Activated naive CD8-positive, alpha-beta T cell treated with anti-CD3 and anti-CD28 coated beads for 36 hours (primary cell): ENCODE measurements around the gene ABCG4. TPM values are rescaled to one million over a fixed set of nuclear protein-coding genes. Genes with fewer than 3 reads are reported as not detected.
A peak's percentile ranks its signal among the peaks of the same experiment; 100 is the strongest.
"Not testable (repeated sequence)": the region's sequence is repeated elsewhere in the genome, so short reads cannot be mapped to it uniquely, and the experiment has no call there.

Source experiments
- DNase-seq: peaks from one replicate; pipeline ENCODE4 v3.0.0; 2021
- H3K27ac Mint-ChIP-seq: one replicate; pipeline ENCODE4 v1.8.0; 2022; ENCODE audit warnings: mild to moderate bottlenecking, moderate library complexity, mixed read lengths
- H3K27me3 Mint-ChIP-seq: one replicate; pipeline ENCODE4 v1.8.0; 2022; ENCODE audit warnings: mild to moderate bottlenecking, mixed read lengths
- H3K36me3 Mint-ChIP-seq: one replicate; pipeline ENCODE4 v1.8.0; 2021; ENCODE audit warnings: mild to moderate bottlenecking, mixed read lengths
- H3K4me1 Mint-ChIP-seq: one replicate; pipeline ENCODE4 v1.8.0; 2021; ENCODE audit warnings: mixed read lengths
- H3K4me3 Mint-ChIP-seq: one replicate; pipeline ENCODE4 v1.8.0; 2022; ENCODE audit warnings: mild to moderate bottlenecking, moderate library complexity, mixed read lengths
- H3K9me3 Mint-ChIP-seq: one replicate; pipeline ENCODE4 v1.8.0; 2022; ENCODE audit warnings: mixed read lengths
- total RNA-seq, 2 experiments: library from RNA; stranded (reverse); gene quantifications; one replicate each; pipeline ENCODE4 v1.2.3, GENCODE V29; 2021

ABCG4 gene
- total RNA-seq, 2 experiments from 2014 or later = 0.12 to 0.22 TPM

GRCh38 chr11:119155733-119156492 is 7.1 kb downstream of the ABCG4 start:
- no peaks in the 10 kb centered on the region for H3K4me1 Mint-ChIP-seq
- H3K36me3 Mint-ChIP-seq = no peaks in the 10 kb centered on the region
- no peak for DNase-seq
- H3K4me3 Mint-ChIP-seq = no peak overlapping the region
- H3K27ac Mint-ChIP-seq = no peak overlapping the region
- H3K9me3 Mint-ChIP-seq = no peaks in the 10 kb centered on the region
- H3K27me3 Mint-ChIP-seq = peaks cover 6% of the 10 kb centered on the region

GRCh38 chr11:119156496-119156895 is 7.6 kb downstream of the ABCG4 start:
- H3K4me1 Mint-ChIP-seq = no peaks in the 10 kb centered on the region
- DNase-seq = no peak
- H3K9me3 Mint-ChIP-seq = no peaks in the 10 kb centered on the region
- peaks cover 3% of the 10 kb centered on the region for H3K27me3 Mint-ChIP-seq
- H3K36me3 Mint-ChIP-seq = no peaks in the 10 kb centered on the region
- H3K4me3 Mint-ChIP-seq = no peak overlapping the region
- no peak overlapping the region for H3K27ac Mint-ChIP-seq

GRCh38 chr11:119157063-119157462 is 8.2 kb downstream of the ABCG4 start:
- H3K9me3 Mint-ChIP-seq = no peaks in the 10 kb centered on the region
- no peak overlapping the region for H3K4me3 Mint-ChIP-seq
- no peaks in the 10 kb centered on the region for H3K4me1 Mint-ChIP-seq
- DNase-seq = no peak
- no peak overlapping the region for H3K27ac Mint-ChIP-seq
- H3K27me3 Mint-ChIP-seq = peaks cover 3% of the 10 kb centered on the region
- no peaks in the 10 kb centered on the region for H3K36me3 Mint-ChIP-seq

GRCh38 chr11:119158467-119158866 is 9.6 kb downstream of the ABCG4 start:
- H3K27ac Mint-ChIP-seq = no peak overlapping the region
- H3K36me3 Mint-ChIP-seq = no peaks in the 10 kb centered on the region
- no peaks in the 10 kb centered on the region for H3K4me1 Mint-ChIP-seq
- H3K9me3 Mint-ChIP-seq = no peaks in the 10 kb centered on the region
- H3K27me3 Mint-ChIP-seq = peaks cover 3% of the 10 kb centered on the region
- no peak for DNase-seq
- H3K4me3 Mint-ChIP-seq = no peak overlapping the region

GRCh38 chr11:119160151-119160550 is 11.3 kb downstream of the ABCG4 start:
- Mint-ChIP-seq H3K9me3 (no peaks in the 10 kb centered on the region), H3K4me1 (no peaks in the 10 kb centered on the region), H3K27ac (no peak overlapping the region), H3K4me3 (no peak overlapping the region), H3K27me3 (peaks cover 3% of the 10 kb centered on the region), H3K36me3 (no peaks in the 10 kb centered on the region)
- no peak for DNase-seq

GRCh38 chr11:119161871-119162270 is 13.0 kb downstream of the ABCG4 start:
- Mint-ChIP-seq H3K36me3 (no peaks in the 10 kb centered on the region), H3K27me3 (no peaks in the 10 kb centered on the region), H3K4me3 (no peak overlapping the region), H3K4me1 (no peaks in the 10 kb centered on the region), H3K9me3 (no peaks in the 10 kb centered on the region), H3K27ac (no peak overlapping the region)
- no peak for DNase-seq

GRCh38 chr11:119166368-119167076 is 17.7 kb downstream of the ABCG4 start:
- Mint-ChIP-seq H3K36me3 (no peaks in the 10 kb centered on the region), H3K27ac (no peak overlapping the region), H3K4me1 (peaks cover 11% of the 10 kb centered on the region), H3K9me3 (no peaks in the 10 kb centered on the region), H3K27me3 (no peaks in the 10 kb centered on the region), H3K4me3 (no peak overlapping the region)
- DNase-seq = no peak

- not testable (repeated sequence) for H3K27ac Mint-ChIP-seq, H3K4me3 Mint-ChIP-seq, H3K27me3 Mint-ChIP-seq, H3K36me3 Mint-ChIP-seq, DNase-seq, H3K9me3 Mint-ChIP-seq
- H3K4me1 Mint-ChIP-seq = peaks cover 11% of the 10 kb centered on the region
Measured at GRCh38 chr11:119167077-119167458, 18.2 kb downstream of the ABCG4 start.

GRCh38 chr11:119167933-119168332 is 19.1 kb downstream of the ABCG4 start:
- H3K27ac Mint-ChIP-seq = no peak overlapping the region

GRCh38 chr11:119168471-119169281 is 19.8 kb downstream of the ABCG4 start, which contains the start of gene NLRX1:
Gene NLRX1 (plus strand): TSS chr11:119168725. CDS start chr11:119171404, 2,679 bp downstream.
- peak within 1 kb of the TSS; percentile 84 for H3K27ac Mint-ChIP-seq
- H3K27me3 Mint-ChIP-seq = no peaks in the 10 kb centered on the region
- H3K9me3 Mint-ChIP-seq = no peaks in the 10 kb centered on the region
- H3K36me3 Mint-ChIP-seq = peaks cover 1% of the 10 kb centered on the region
- DNase-seq = peak; percentile 84
- H3K4me1 Mint-ChIP-seq = peaks cover 11% of the 10 kb centered on the region
- peak within 1 kb of the TSS; percentile 91 for H3K4me3 Mint-ChIP-seq

More at GRCh38 chr11:119167933-119168332, 19.1 kb downstream of the ABCG4 start:
- Mint-ChIP-seq H3K4me3 (peak overlapping the region; percentile 91), H3K9me3 (no peaks in the 10 kb centered on the region), H3K36me3 (peaks cover 1% of the 10 kb centered on the region), H3K4me1 (peaks cover 11% of the 10 kb centered on the region), H3K27me3 (no peaks in the 10 kb centered on the region)
- DNase-seq = no peak

- peak; percentile 67 for DNase-seq
- H3K27me3 Mint-ChIP-seq = no peaks in the 10 kb centered on the region
- H3K4me1 Mint-ChIP-seq = peaks cover 11% of the 10 kb centered on the region
- H3K9me3 Mint-ChIP-seq = no peaks in the 10 kb centered on the region
- H3K36me3 Mint-ChIP-seq = peaks cover 5% of the 10 kb centered on the region
- H3K4me3 Mint-ChIP-seq = peak overlapping the region; percentile 91
- peak overlapping the region; percentile 84 for H3K27ac Mint-ChIP-seq
Measured at GRCh38 chr11:119169282-119169719, 20.4 kb downstream of the ABCG4 start.

GRCh38 chr11:119172513-119172912 is 23.7 kb downstream of the ABCG4 start:
- no peak for DNase-seq
- Mint-ChIP-seq H3K27me3 (no peaks in the 10 kb centered on the region), H3K4me1 (peaks cover 17% of the 10 kb centered on the region), H3K27ac (no peak overlapping the region), H3K36me3 (peaks cover 9% of the 10 kb centered on the region), H3K4me3 (no peak overlapping the region), H3K9me3 (no peaks in the 10 kb centered on the region)

- H3K4me3 Mint-ChIP-seq = no peak overlapping the region
- H3K9me3 Mint-ChIP-seq = no peaks in the 10 kb centered on the region
- H3K27ac Mint-ChIP-seq = no peak overlapping the region
- peaks cover 9% of the 10 kb centered on the region for H3K36me3 Mint-ChIP-seq
- H3K4me1 Mint-ChIP-seq = peaks cover 20% of the 10 kb centered on the region
- no peaks in the 10 kb centered on the region for H3K27me3 Mint-ChIP-seq
- DNase-seq = no peak
Measured at GRCh38 chr11:119173453-119173852, 24.6 kb downstream of the ABCG4 start.

GRCh38 chr11:119175493-119176077 is 26.7 kb downstream of the ABCG4 start:
- no peaks in the 10 kb centered on the region for H3K27me3 Mint-ChIP-seq
- no peak for DNase-seq
- no peaks in the 10 kb centered on the region for H3K9me3 Mint-ChIP-seq
- peaks cover 9% of the 10 kb centered on the region for H3K36me3 Mint-ChIP-seq
- no peak overlapping the region for H3K4me3 Mint-ChIP-seq
- peaks cover 13% of the 10 kb centered on the region for H3K4me1 Mint-ChIP-seq
- H3K27ac Mint-ChIP-seq = no peak overlapping the region
